Upper lobe of left lung (tissue), 4 donors: ENCODE data around the gene ADCY4.

ENCODE experiments used
- EP300 ChIP-seq, 4 donors: sonication (generic); formaldehyde crosslinking; IDR thresholded peaks; one replicate each; pipeline ENCODE4 v1.5.1; 2017; ENCODE audit warnings: antibody characterized with exemption in 4 of 4, control low read depth in 2 of 4
- POLR2A ChIP-seq, 4 donors: fragments of 450-650 bp; IDR thresholded peaks; one replicate each; pipeline ENCODE4 v1.5.1; 2016 to 2017; ENCODE audit warnings: antibody characterized with exemption in 4 of 4, mild to moderate bottlenecking in 2 of 4
- TF ChIP-seq, protein P1 (sequence below), 6 experiments: fragments of 450-650 bp in 4 of 6; fragments of 200-600 bp in 2 of 6; sonication (generic) in 2 of 6; IDR thresholded peaks; one replicate each; pipeline ENCODE4 v1.5.1; 2016 to 2019; ENCODE audit warnings: antibody characterized with exemption in 6 of 6

DNA sequence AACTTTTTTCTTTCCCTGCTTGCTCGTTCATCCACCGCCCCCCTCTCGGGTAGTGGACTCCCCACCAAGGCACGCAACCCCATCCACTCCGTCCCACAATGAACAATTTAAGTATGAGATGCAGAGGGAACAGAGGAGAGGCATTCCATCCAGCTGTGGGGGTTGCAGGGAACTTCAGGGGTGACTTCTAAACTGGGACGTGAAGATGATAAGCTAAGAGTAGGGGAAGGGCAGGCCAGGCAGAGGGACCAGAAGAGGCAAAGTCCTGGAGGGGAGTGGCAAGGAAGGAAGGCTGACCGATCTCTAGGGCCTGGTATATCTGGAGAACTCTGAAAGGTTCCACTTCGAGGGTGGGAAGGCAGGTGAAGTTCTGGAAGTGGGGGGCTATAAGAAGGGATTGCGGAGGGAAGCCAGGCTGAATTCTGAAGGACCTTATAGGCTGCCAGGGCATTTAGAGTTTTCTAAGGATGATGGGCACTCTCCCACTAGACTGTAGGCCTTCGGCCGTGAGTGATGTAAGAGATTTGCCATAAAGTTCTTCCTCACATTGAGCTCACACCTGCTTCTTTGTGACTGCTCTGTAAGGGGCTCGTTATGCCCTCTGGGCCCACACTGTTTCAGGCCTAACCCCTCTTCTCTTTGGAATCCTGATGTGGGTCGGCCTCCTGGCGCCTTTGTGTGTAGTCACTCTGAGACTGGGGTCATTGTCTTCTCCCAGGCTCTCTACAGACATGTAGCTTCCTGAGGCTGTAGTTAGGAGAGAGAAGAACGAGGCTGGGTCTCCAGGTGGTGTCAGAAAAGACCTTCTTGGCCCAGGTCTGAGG, 45.2 kb upstream of the ADCY4 start:
- no peak for TF ChIP-seq POLR2A (IDR thresholded peaks at IDR 0.05)
- TF ChIP-seq, protein P1, sequence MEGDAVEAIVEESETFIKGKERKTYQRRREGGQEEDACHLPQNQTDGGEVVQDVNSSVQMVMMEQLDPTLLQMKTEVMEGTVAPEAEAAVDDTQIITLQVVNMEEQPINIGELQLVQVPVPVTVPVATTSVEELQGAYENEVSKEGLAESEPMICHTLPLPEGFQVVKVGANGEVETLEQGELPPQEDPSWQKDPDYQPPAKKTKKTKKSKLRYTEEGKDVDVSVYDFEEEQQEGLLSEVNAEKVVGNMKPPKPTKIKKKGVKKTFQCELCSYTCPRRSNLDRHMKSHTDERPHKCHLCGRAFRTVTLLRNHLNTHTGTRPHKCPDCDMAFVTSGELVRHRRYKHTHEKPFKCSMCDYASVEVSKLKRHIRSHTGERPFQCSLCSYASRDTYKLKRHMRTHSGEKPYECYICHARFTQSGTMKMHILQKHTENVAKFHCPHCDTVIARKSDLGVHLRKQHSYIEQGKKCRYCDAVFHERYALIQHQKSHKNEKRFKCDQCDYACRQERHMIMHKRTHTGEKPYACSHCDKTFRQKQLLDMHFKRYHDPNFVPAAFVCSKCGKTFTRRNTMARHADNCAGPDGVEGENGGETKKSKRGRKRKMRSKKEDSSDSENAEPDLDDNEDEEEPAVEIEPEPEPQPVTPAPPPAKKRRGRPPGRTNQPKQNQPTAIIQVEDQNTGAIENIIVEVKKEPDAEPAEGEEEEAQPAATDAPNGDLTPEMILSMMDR (IDR thresholded peaks at IDR 0.05), result no peak
- no peak for TF ChIP-seq EP300 (IDR thresholded peaks at IDR 0.05)
